Measurements from ENCODE around the gene CPT2.

The CPT2 gene

DNA sequence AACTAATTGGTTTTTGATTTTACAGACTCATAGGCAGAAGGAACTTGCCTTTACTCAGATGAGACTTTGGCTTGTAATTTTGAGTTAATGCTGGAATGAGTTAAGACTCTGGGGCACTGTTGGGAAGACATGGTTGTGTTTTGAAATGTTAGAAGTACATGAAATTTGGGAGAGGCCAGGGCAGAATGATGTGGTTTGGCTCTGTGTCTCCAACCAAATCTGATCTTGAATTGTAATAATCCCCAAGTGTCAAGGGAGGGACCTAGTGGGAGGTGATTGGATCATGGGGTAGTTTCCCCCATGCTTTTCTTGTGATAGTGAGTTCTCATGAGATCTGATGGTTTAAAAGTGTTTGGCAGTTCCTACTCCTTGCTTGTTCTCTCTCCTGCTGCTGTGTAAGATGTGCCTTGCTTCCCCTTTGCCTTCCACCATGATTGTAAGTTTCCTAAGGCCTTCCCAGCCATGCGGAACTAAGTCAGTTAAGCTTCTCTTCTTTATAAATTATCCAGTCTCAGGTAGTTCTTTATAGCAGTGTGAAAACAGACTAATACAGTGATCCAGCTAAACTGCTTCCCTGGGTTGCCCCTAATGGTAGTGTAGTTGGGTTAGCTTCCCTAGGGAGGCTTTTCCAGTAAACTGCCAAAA is 10.2 kb downstream of the CPT2 start:
- H3K4me3 ChIP-seq (ENCODE audit: low read length in 2 of 2): no peak overlapping the region
- no CpG with 5 or more reads among the region's 1 CpG for WGBS, 2 donors (ENCODE audit: extremely low coverage in 2 of 2, insufficient read length in 2 of 2, insufficient replicate concordance in 1 of 2)
- H2BK5ac ChIP-seq (ENCODE audit: low read length): no peak overlapping the region
- no peaks in the 10 kb centered on the region for H3K79me1 ChIP-seq (ENCODE audit: low read depth, low read length)
- peaks cover 11 to 34% of the 10 kb centered on the region in 2 donors for H3K9me3 ChIP-seq (replicated peaks in 1 of 2; ENCODE audit: control insufficient read depth in 2 of 2, insufficient read depth in 1 of 2, low read depth in 1 of 2, low read length in 2 of 2)
- H3K9ac ChIP-seq (ENCODE audit: low read depth, low read length, poor library complexity): no peak overlapping the region
- H3K14ac ChIP-seq (ENCODE audit: low read length): no peak overlapping the region
- no peak overlapping the region for H3K4me2 ChIP-seq (ENCODE audit: insufficient read depth, low read length, poor library complexity, severe bottlenecking)
- no peaks in the 10 kb centered on the region for H3K4me1 ChIP-seq (ENCODE audit: control insufficient read depth in 2 of 2, insufficient read depth in 1 of 2, low read depth in 1 of 2, low read length in 2 of 2)
- H2BK12ac ChIP-seq (ENCODE audit: low read length): no peak overlapping the region
- no peak overlapping the region for H2AFZ ChIP-seq (ENCODE audit: low read length)
- no peak overlapping the region for H3K23ac ChIP-seq (ENCODE audit: low read depth, low read length, poor library complexity)
- no peak overlapping the region for H4K91ac ChIP-seq (ENCODE audit: low read depth, low read length, poor library complexity)
- H3K27me3 ChIP-seq (ENCODE audit: control insufficient read depth in 3 of 3, insufficient read depth in 3 of 3, low read depth in 1 of 3, low read length in 3 of 3): no peaks in the 10 kb centered on the region
- no peak for DNase-seq (ENCODE audit: low spot score)
- H2BK120ac ChIP-seq (ENCODE audit: low read depth, low read length): no peak overlapping the region
- no peak overlapping the region for H3K27ac ChIP-seq (replicated peaks; ENCODE audit: low read length)
- no peak overlapping the region for H2BK15ac ChIP-seq (ENCODE audit: low read length)
- H4K8ac ChIP-seq (ENCODE audit: low read depth, low read length): no peak overlapping the region
- no peak overlapping the region for H3K4ac ChIP-seq (ENCODE audit: low read length)
- peaks cover 30 to 92% of the 10 kb centered on the region in 2 donors for H3K36me3 ChIP-seq (replicated peaks in 1 of 2; ENCODE audit: control insufficient read depth in 2 of 2, insufficient read depth in 2 of 2, low read length in 2 of 2)
- H3K18ac ChIP-seq (ENCODE audit: low read length): no peak overlapping the region
- H2AK5ac ChIP-seq (ENCODE audit: low read depth, low read length): no peak overlapping the region

DNA sequence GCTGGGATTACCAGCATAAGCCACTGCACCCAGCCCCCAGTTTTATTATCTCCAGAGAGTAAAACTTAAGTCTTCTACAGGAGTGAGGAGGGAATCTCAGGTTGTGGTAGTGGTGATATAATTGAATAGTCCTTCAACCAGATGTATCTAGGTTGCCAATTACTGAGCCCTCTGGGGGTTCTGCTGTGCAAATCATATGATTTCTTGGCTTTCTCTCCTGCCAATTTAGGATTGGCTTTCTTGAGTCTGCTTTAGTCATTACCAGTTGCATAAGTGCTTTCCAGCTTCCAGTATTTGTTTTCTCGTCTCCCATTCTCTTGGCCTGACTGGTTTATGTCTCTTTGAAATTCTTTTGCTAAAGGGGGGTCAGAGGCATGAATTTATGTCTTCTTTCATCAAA is 11.1 kb downstream of the CPT2 start:
- no peak overlapping the region for H2BK5ac ChIP-seq (ENCODE audit: low read length)
- H3K9me3 ChIP-seq (replicated peaks in 1 of 2; ENCODE audit: control insufficient read depth in 2 of 2, insufficient read depth in 1 of 2, low read depth in 1 of 2, low read length in 2 of 2): peaks cover 11 to 34% of the 10 kb centered on the region in 2 donors
- H3K4me3 ChIP-seq (ENCODE audit: low read length in 2 of 2): no peak overlapping the region
- H4K8ac ChIP-seq (ENCODE audit: low read depth, low read length): no peak overlapping the region
- no peak overlapping the region for H2AK5ac ChIP-seq (ENCODE audit: low read depth, low read length)
- H3K27me3 ChIP-seq (ENCODE audit: control insufficient read depth in 3 of 3, insufficient read depth in 3 of 3, low read depth in 1 of 3, low read length in 3 of 3): no peaks in the 10 kb centered on the region
- no peak overlapping the region for H2BK15ac ChIP-seq (ENCODE audit: low read length)
- H3K14ac ChIP-seq (ENCODE audit: low read length): no peak overlapping the region
- H2BK120ac ChIP-seq (ENCODE audit: low read depth, low read length): no peak overlapping the region
- H4K91ac ChIP-seq (ENCODE audit: low read depth, low read length, poor library complexity): no peak overlapping the region
- H3K27ac ChIP-seq (replicated peaks; ENCODE audit: low read length): no peak overlapping the region
- no peak overlapping the region for H3K9ac ChIP-seq (ENCODE audit: low read depth, low read length, poor library complexity)
- no peak overlapping the region for H3K4ac ChIP-seq (ENCODE audit: low read length)
- no peak overlapping the region for H3K18ac ChIP-seq (ENCODE audit: low read length)
- H3K4me1 ChIP-seq (ENCODE audit: control insufficient read depth in 2 of 2, insufficient read depth in 1 of 2, low read depth in 1 of 2, low read length in 2 of 2): no peaks in the 10 kb centered on the region
- no peak overlapping the region for H2AFZ ChIP-seq (ENCODE audit: low read length)
- no peak overlapping the region for H3K23ac ChIP-seq (ENCODE audit: low read depth, low read length, poor library complexity)
- peaks cover 25 to 92% of the 10 kb centered on the region in 2 donors for H3K36me3 ChIP-seq (replicated peaks in 1 of 2; ENCODE audit: control insufficient read depth in 2 of 2, insufficient read depth in 2 of 2, low read length in 2 of 2)
- H3K79me1 ChIP-seq (ENCODE audit: low read depth, low read length): no peaks in the 10 kb centered on the region
- DNase-seq (ENCODE audit: low spot score): no peak
- no CpG with 5 or more reads among the region's 1 CpG for WGBS, 2 donors (ENCODE audit: extremely low coverage in 2 of 2, insufficient read length in 2 of 2, insufficient replicate concordance in 1 of 2)
- H3K4me2 ChIP-seq (ENCODE audit: insufficient read depth, low read length, poor library complexity, severe bottlenecking): no peak overlapping the region
- no peak overlapping the region for H2BK12ac ChIP-seq (ENCODE audit: low read length)

DNA sequence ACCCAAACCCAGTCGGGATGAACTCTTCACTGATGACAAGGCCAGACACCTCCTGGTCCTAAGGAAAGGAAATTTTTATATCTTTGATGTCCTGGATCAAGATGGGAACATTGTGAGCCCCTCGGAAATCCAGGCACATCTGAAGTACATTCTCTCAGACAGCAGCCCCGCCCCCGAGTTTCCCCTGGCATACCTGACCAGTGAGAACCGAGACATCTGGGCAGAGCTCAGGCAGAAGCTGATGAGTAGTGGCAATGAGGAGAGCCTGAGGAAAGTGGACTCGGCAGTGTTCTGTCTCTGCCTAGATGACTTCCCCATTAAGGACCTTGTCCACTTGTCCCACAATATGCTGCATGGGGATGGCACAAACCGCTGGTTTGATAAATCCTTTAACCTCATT is 13.7 kb downstream of the CPT2 start:
- no CpG with 5 or more reads among the region's 7 CpGs for WGBS, 2 donors (ENCODE audit: extremely low coverage in 2 of 2, insufficient read length in 2 of 2, insufficient replicate concordance in 1 of 2)
- no peak overlapping the region for H2AFZ ChIP-seq (ENCODE audit: low read length)
- H3K18ac ChIP-seq (ENCODE audit: low read length): no peak overlapping the region

GRCh38 chr1:53210954-53211353 is 14.3 kb downstream of the CPT2 start:
- no CpG with 5 or more reads among the region's 11 CpGs for WGBS, 2 donors (ENCODE audit: extremely low coverage in 2 of 2, insufficient read length in 2 of 2, insufficient replicate concordance in 1 of 2)
- H3K4me3 ChIP-seq (ENCODE audit: low read length in 2 of 2): no peak overlapping the region
- H3K4me2 ChIP-seq (ENCODE audit: insufficient read depth, low read length, poor library complexity, severe bottlenecking): no peak overlapping the region
- H3K23ac ChIP-seq (ENCODE audit: low read depth, low read length, poor library complexity): peak overlapping the region; percentile 22
- H3K4me1 ChIP-seq (ENCODE audit: control insufficient read depth in 2 of 2, insufficient read depth in 1 of 2, low read depth in 1 of 2, low read length in 2 of 2): no peaks in the 10 kb centered on the region
- no peak overlapping the region for H2BK15ac ChIP-seq (ENCODE audit: low read length)
- no peak overlapping the region for H2BK120ac ChIP-seq (ENCODE audit: low read depth, low read length)
- no peaks in the 10 kb centered on the region for H3K79me1 ChIP-seq (ENCODE audit: low read depth, low read length)
- H3K36me3 ChIP-seq (replicated peaks in 1 of 2; ENCODE audit: control insufficient read depth in 2 of 2, insufficient read depth in 2 of 2, low read length in 2 of 2): peaks cover 31 to 93% of the 10 kb centered on the region in 2 donors
- H2AK5ac ChIP-seq (ENCODE audit: low read depth, low read length): no peak overlapping the region
- H4K8ac ChIP-seq (ENCODE audit: low read depth, low read length): no peak overlapping the region
- no peaks in the 10 kb centered on the region for H3K27me3 ChIP-seq (ENCODE audit: control insufficient read depth in 3 of 3, insufficient read depth in 3 of 3, low read depth in 1 of 3, low read length in 3 of 3)
- H3K4ac ChIP-seq (ENCODE audit: low read length): no peak overlapping the region
- H2BK12ac ChIP-seq (ENCODE audit: low read length): no peak overlapping the region
- H3K14ac ChIP-seq (ENCODE audit: low read length): no peak overlapping the region
- no peak overlapping the region for H2BK5ac ChIP-seq (ENCODE audit: low read length)
- no peak overlapping the region for H3K27ac ChIP-seq (replicated peaks; ENCODE audit: low read length)
- H3K18ac ChIP-seq (ENCODE audit: low read length): no peak overlapping the region
- no peak overlapping the region for H3K9ac ChIP-seq (ENCODE audit: low read depth, low read length, poor library complexity)
- no peak for DNase-seq (ENCODE audit: low spot score)
- H2AFZ ChIP-seq (ENCODE audit: low read length): no peak overlapping the region
- H4K91ac ChIP-seq (ENCODE audit: low read depth, low read length, poor library complexity): no peak overlapping the region
- peaks cover 6 to 13% of the 10 kb centered on the region in 2 donors for H3K9me3 ChIP-seq (replicated peaks in 1 of 2; ENCODE audit: control insufficient read depth in 2 of 2, insufficient read depth in 1 of 2, low read depth in 1 of 2, low read length in 2 of 2)

More for the DNA sequence above, 13.7 kb downstream of the CPT2 start:
- H2BK5ac ChIP-seq (ENCODE audit: low read length): no peak overlapping the region
- H3K4me2 ChIP-seq (ENCODE audit: insufficient read depth, low read length, poor library complexity, severe bottlenecking): no peak overlapping the region
- H3K4ac ChIP-seq (ENCODE audit: low read length): no peak overlapping the region
- no peak overlapping the region for H3K9ac ChIP-seq (ENCODE audit: low read depth, low read length, poor library complexity)
- H2BK12ac ChIP-seq (ENCODE audit: low read length): no peak overlapping the region
- peaks cover 29 to 91% of the 10 kb centered on the region in 2 donors for H3K36me3 ChIP-seq (replicated peaks in 1 of 2; ENCODE audit: control insufficient read depth in 2 of 2, insufficient read depth in 2 of 2, low read length in 2 of 2)
- no peaks in the 10 kb centered on the region for H3K27me3 ChIP-seq (ENCODE audit: control insufficient read depth in 3 of 3, insufficient read depth in 3 of 3, low read depth in 1 of 3, low read length in 3 of 3)
- H3K4me1 ChIP-seq (ENCODE audit: control insufficient read depth in 2 of 2, insufficient read depth in 1 of 2, low read depth in 1 of 2, low read length in 2 of 2): no peaks in the 10 kb centered on the region
- H3K27ac ChIP-seq (replicated peaks; ENCODE audit: low read length): no peak overlapping the region
- DNase-seq (ENCODE audit: low spot score): no peak
- no peak overlapping the region for H2BK120ac ChIP-seq (ENCODE audit: low read depth, low read length)
- no peak overlapping the region for H3K4me3 ChIP-seq (ENCODE audit: low read length in 2 of 2)
- H3K23ac ChIP-seq (ENCODE audit: low read depth, low read length, poor library complexity): no peak overlapping the region
- H2AK5ac ChIP-seq (ENCODE audit: low read depth, low read length): no peak overlapping the region
- H2BK15ac ChIP-seq (ENCODE audit: low read length): no peak overlapping the region
- no peaks in the 10 kb centered on the region for H3K79me1 ChIP-seq (ENCODE audit: low read depth, low read length)
- no peak overlapping the region for H4K91ac ChIP-seq (ENCODE audit: low read depth, low read length, poor library complexity)
- H4K8ac ChIP-seq (ENCODE audit: low read depth, low read length): no peak overlapping the region
- H3K9me3 ChIP-seq (replicated peaks in 1 of 2; ENCODE audit: control insufficient read depth in 2 of 2, insufficient read depth in 1 of 2, low read depth in 1 of 2, low read length in 2 of 2): peaks cover 9 to 19% of the 10 kb centered on the region in 2 donors
- no peak overlapping the region for H3K14ac ChIP-seq (ENCODE audit: low read length)
